Epidermal melanocyte (primary cell): ENCODE data around the gene ALG5.

Experiments used
- DNase-seq: peaks from one replicate; pipeline ENCODE4 v3.0.0; 2011; ENCODE audit warnings: low spot score; ENCODE audit not compliant: insufficient read length

Gene ALG5

GRCh38 chr13:36917311-36917710, 81.8 kb downstream of the ALG5 start:
- no peak for DNase-seq

- DNase-seq, result no peak
Measured at GRCh38 chr13:36915896-36916640, 83.1 kb downstream of the ALG5 start.

- no peak for DNase-seq
Measured at GRCh38 chr13:36915106-36915505, 84.0 kb downstream of the ALG5 start.

GRCh38 chr13:36914648-36915047, 84.5 kb downstream of the ALG5 start:
- DNase-seq, result no peak

- DNase-seq, result no peak
Measured at GRCh38 chr13:36913463-36913862, 85.7 kb downstream of the ALG5 start.

GRCh38 chr13:36912973-36913372, 86.2 kb downstream of the ALG5 start:
- DNase-seq, result no peak

- DNase-seq, result no peak
Measured at GRCh38 chr13:36912369-36912768, 86.8 kb downstream of the ALG5 start.

GRCh38 chr13:36910545-36910944, 88.6 kb downstream of the ALG5 start:
- no peak for DNase-seq

GRCh38 chr13:36907821-36908220, 91.3 kb downstream of the ALG5 start:
- no peak for DNase-seq

- DNase-seq, result no peak
Measured at GRCh38 chr13:36907266-36907665, 91.9 kb downstream of the ALG5 start.

GRCh38 chr13:36905944-36906343, 93.2 kb downstream of the ALG5 start:
- DNase-seq, result no peak

GRCh38 chr13:36903925-36904595, 95.1 kb downstream of the ALG5 start:
- DNase-seq, result no peak
